Measurements from ENCODE around the gene CIAO2B.

Gene CIAO2B

GRCh38 chr16:66920924-66921680 lies 13.1 kb downstream of the CIAO2B start:
- Histone ChIP-seq H3K4me1 (ENCODE audit: control insufficient read depth, low read depth, low read length) (no peaks in the 10 kb centered on the region), H3K18ac (ENCODE audit: low read length) (no peak overlapping the region), H3K56ac (ENCODE audit: low read length) (no peak overlapping the region), H3K27me3 (ENCODE audit: insufficient read depth, low read length, poor library complexity) (peaks cover 11% of the 10 kb centered on the region), H2AK5ac (ENCODE audit: low read length) (no peak overlapping the region), H2BK15ac (replicated peaks; ENCODE audit: low read depth) (no peak overlapping the region), H4K5ac (ENCODE audit: low read length) (no peak overlapping the region), H3K79me1 (ENCODE audit: low read length) (no peaks in the 10 kb centered on the region), H3K9ac (ENCODE audit: low read length) (no peak overlapping the region), H3K27ac (ENCODE audit: low read depth, low read length) (no peak overlapping the region), H3K4me3 (ENCODE audit: low read length) (no peak overlapping the region), H3K4me2 (ENCODE audit: low read length) (no peak overlapping the region), H2BK120ac (ENCODE audit: low read depth, low read length) (no peak overlapping the region), H3K36me3 (ENCODE audit: control insufficient read depth, insufficient read depth, low read length) (no peaks in the 10 kb centered on the region), H3K79me2 (ENCODE audit: control insufficient read depth, insufficient read depth, low read length) (no peaks in the 10 kb centered on the region), H3K4ac (ENCODE audit: low read depth, low read length) (no peak overlapping the region), H4K8ac (ENCODE audit: low read depth, low read length) (no peak overlapping the region), H2BK5ac (ENCODE audit: low read length) (no peak overlapping the region), H3K23ac (ENCODE audit: low read length) (no peak overlapping the region)
- WGBS (ENCODE audit: extremely low coverage, insufficient coverage, low lambda C conversion rate): no CpG with 5 or more reads among the region's 9 CpGs
- DNase-seq: no peak

GRCh38 chr16:66920299-66920590 lies 14.0 kb downstream of the CIAO2B start:
- H3K4ac ChIP-seq (ENCODE audit: low read depth, low read length): no peak overlapping the region
- H2BK5ac ChIP-seq (ENCODE audit: low read length): no peak overlapping the region
- H3K79me2 ChIP-seq (ENCODE audit: control insufficient read depth, insufficient read depth, low read length): no peaks in the 10 kb centered on the region
- no peaks in the 10 kb centered on the region for H3K79me1 ChIP-seq (ENCODE audit: low read length)
- no peak overlapping the region for H2BK15ac ChIP-seq (replicated peaks; ENCODE audit: low read depth)
- H2AK5ac ChIP-seq (ENCODE audit: low read length): no peak overlapping the region
- H4K8ac ChIP-seq (ENCODE audit: low read depth, low read length): no peak overlapping the region
- no peak overlapping the region for H4K5ac ChIP-seq (ENCODE audit: low read length)
- H3K56ac ChIP-seq (ENCODE audit: low read length): no peak overlapping the region
- peaks cover 3% of the 10 kb centered on the region for H3K27me3 ChIP-seq (ENCODE audit: insufficient read depth, low read length, poor library complexity)
- DNase-seq: no peak
- WGBS (ENCODE audit: extremely low coverage, insufficient coverage, low lambda C conversion rate): no CpG with 5 or more reads among the region's 2 CpGs
- no peak overlapping the region for H3K4me2 ChIP-seq (ENCODE audit: low read length)
- no peak overlapping the region for H2BK120ac ChIP-seq (ENCODE audit: low read depth, low read length)
- no peaks in the 10 kb centered on the region for H3K4me1 ChIP-seq (ENCODE audit: control insufficient read depth, low read depth, low read length)
- H3K36me3 ChIP-seq (ENCODE audit: control insufficient read depth, insufficient read depth, low read length): no peaks in the 10 kb centered on the region
- H3K9ac ChIP-seq (ENCODE audit: low read length): no peak overlapping the region
- H3K18ac ChIP-seq (ENCODE audit: low read length): no peak overlapping the region
- no peak overlapping the region for H3K23ac ChIP-seq (ENCODE audit: low read length)
- no peak overlapping the region for H3K27ac ChIP-seq (ENCODE audit: low read depth, low read length)
- no peak overlapping the region for H3K4me3 ChIP-seq (ENCODE audit: low read length)

DNA sequence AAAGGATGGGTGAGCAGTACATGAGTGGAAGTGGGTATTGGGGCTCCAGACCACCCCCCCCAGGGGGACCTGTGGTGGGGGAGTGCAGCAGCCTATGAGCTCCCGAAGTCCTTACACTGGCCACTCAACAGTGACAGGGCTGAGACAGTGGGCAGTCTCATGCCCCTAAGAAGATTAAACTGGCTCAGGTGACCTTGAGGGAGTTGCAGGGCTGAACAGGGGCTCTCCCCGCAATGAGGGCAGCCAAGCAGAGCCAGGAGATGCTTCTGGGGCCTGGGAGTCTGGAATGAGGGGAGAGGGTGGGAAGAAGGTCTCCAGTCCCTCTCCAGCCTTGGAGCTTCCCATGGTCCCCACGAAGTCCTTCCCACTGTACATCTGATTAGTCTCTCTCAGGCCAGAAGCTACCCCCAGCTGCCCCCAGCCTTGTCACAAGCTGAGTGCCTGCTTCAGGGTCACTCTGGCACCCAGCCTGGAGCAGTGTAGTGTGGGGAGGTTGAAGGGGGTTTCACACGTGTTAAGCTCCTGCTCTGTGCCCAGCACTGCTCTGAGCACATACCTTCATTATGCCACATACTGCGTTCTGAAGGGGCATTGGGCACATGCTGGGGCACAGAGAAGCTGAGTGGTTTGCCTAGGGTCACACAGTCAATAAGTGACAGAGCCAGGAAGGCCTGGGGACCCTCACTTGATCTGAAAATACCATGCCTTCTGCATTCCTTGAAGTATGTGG lies 14.5 kb downstream of the CIAO2B start:
- H3K79me2 ChIP-seq (ENCODE audit: control insufficient read depth, insufficient read depth, low read length): no peaks in the 10 kb centered on the region
- no peak overlapping the region for H2BK5ac ChIP-seq (ENCODE audit: low read length)
- DNase-seq: no peak
- no peak overlapping the region for H3K4me3 ChIP-seq (ENCODE audit: low read length)
- H2BK120ac ChIP-seq (ENCODE audit: low read depth, low read length): no peak overlapping the region
- no peaks in the 10 kb centered on the region for H3K79me1 ChIP-seq (ENCODE audit: low read length)
- WGBS (ENCODE audit: extremely low coverage, insufficient coverage, low lambda C conversion rate): no CpG with 5 or more reads among the region's 5 CpGs
- H2BK15ac ChIP-seq (replicated peaks; ENCODE audit: low read depth): no peak overlapping the region
- no peak overlapping the region for H4K8ac ChIP-seq (ENCODE audit: low read depth, low read length)
- no peak overlapping the region for H3K4ac ChIP-seq (ENCODE audit: low read depth, low read length)
- H3K27me3 ChIP-seq (ENCODE audit: insufficient read depth, low read length, poor library complexity): no peaks in the 10 kb centered on the region
- no peaks in the 10 kb centered on the region for H3K4me1 ChIP-seq (ENCODE audit: control insufficient read depth, low read depth, low read length)
- H3K27ac ChIP-seq (ENCODE audit: low read depth, low read length): no peak overlapping the region
- no peak overlapping the region for H3K4me2 ChIP-seq (ENCODE audit: low read length)
- H3K56ac ChIP-seq (ENCODE audit: low read length): no peak overlapping the region
- H3K9ac ChIP-seq (ENCODE audit: low read length): no peak overlapping the region
- H2AK5ac ChIP-seq (ENCODE audit: low read length): no peak overlapping the region
- H4K5ac ChIP-seq (ENCODE audit: low read length): no peak overlapping the region
- no peak overlapping the region for H3K23ac ChIP-seq (ENCODE audit: low read length)
- no peaks in the 10 kb centered on the region for H3K36me3 ChIP-seq (ENCODE audit: control insufficient read depth, insufficient read depth, low read length)
- H3K18ac ChIP-seq (ENCODE audit: low read length): no peak overlapping the region

GRCh38 chr16:66918803-66919568 lies 15.2 kb downstream of the CIAO2B start, which contains the start of gene CDH16:
TSS of gene CDH16 (minus strand) at chr16:66918885. CDS start at chr16:66918065, 820 bp downstream.
- Histone ChIP-seq H3K4me3 (ENCODE audit: low read length) (no peak within 1 kb of the TSS), H3K4me1 (ENCODE audit: control insufficient read depth, low read depth, low read length) (no peaks in the 10 kb centered on the region)
- no peak for DNase-seq

DNA sequence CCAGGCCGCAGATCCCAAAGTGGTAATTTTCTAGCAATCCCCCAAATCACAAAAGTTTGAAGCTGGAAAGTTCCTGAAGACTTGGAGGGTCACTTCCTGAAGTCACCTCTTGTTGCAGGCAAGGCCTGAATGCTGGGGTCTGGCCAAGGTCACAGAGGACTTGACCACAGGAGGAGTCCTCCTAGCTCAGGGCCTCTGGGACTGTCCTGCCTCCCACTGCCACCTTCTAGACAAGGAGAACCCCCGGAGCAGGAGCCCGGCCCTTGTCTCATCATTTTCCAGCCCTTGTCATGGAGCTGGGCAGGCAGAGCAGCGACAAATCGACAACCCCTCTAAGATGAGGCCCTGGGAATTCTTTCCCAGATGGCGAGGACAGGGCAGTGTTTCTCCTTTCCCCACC lies 15.8 kb downstream of the CIAO2B start:
- H3K9ac ChIP-seq (ENCODE audit: low read length): no peak overlapping the region
- no peaks in the 10 kb centered on the region for H3K36me3 ChIP-seq (ENCODE audit: control insufficient read depth, insufficient read depth, low read length)
- no CpG with 5 or more reads among the region's 6 CpGs for WGBS (ENCODE audit: extremely low coverage, insufficient coverage, low lambda C conversion rate)
- H3K27ac ChIP-seq (ENCODE audit: low read depth, low read length): no peak overlapping the region
- no peaks in the 10 kb centered on the region for H3K79me2 ChIP-seq (ENCODE audit: control insufficient read depth, insufficient read depth, low read length)
- no peak overlapping the region for H3K4me2 ChIP-seq (ENCODE audit: low read length)
- H3K27me3 ChIP-seq (ENCODE audit: insufficient read depth, low read length, poor library complexity): no peaks in the 10 kb centered on the region
- no peaks in the 10 kb centered on the region for H3K4me1 ChIP-seq (ENCODE audit: control insufficient read depth, low read depth, low read length)
- no peak overlapping the region for H2BK5ac ChIP-seq (ENCODE audit: low read length)
- no peak overlapping the region for H3K4ac ChIP-seq (ENCODE audit: low read depth, low read length)
- H3K56ac ChIP-seq (ENCODE audit: low read length): no peak overlapping the region
- no peak for DNase-seq
- no peak overlapping the region for H3K23ac ChIP-seq (ENCODE audit: low read length)
- H2BK15ac ChIP-seq (replicated peaks; ENCODE audit: low read depth): no peak overlapping the region
- no peaks in the 10 kb centered on the region for H3K79me1 ChIP-seq (ENCODE audit: low read length)
- no peak overlapping the region for H3K4me3 ChIP-seq (ENCODE audit: low read length)
- no peak overlapping the region for H2BK120ac ChIP-seq (ENCODE audit: low read depth, low read length)
- H4K5ac ChIP-seq (ENCODE audit: low read length): no peak overlapping the region
- no peak overlapping the region for H2AK5ac ChIP-seq (ENCODE audit: low read length)
- no peak overlapping the region for H4K8ac ChIP-seq (ENCODE audit: low read depth, low read length)
- H3K18ac ChIP-seq (ENCODE audit: low read length): no peak overlapping the region

More at GRCh38 chr16:66918803-66919568, 15.2 kb downstream of the CIAO2B start, which contains the start of gene CDH16:
- H2AK5ac ChIP-seq (ENCODE audit: low read length): no peak within 1 kb of the TSS
- no peak within 1 kb of the TSS for H3K9ac ChIP-seq (ENCODE audit: low read length)
- H2BK15ac ChIP-seq (replicated peaks; ENCODE audit: low read depth): no peak within 1 kb of the TSS
- no peak within 1 kb of the TSS for H2BK120ac ChIP-seq (ENCODE audit: low read depth, low read length)
- no peaks in the 10 kb centered on the region for H3K79me2 ChIP-seq (ENCODE audit: control insufficient read depth, insufficient read depth, low read length)
- no peak within 1 kb of the TSS for H3K4me2 ChIP-seq (ENCODE audit: low read length)
- no peak within 1 kb of the TSS for H3K56ac ChIP-seq (ENCODE audit: low read length)
- no peaks in the 10 kb centered on the region for H3K79me1 ChIP-seq (ENCODE audit: low read length)
- no peak within 1 kb of the TSS for H2BK5ac ChIP-seq (ENCODE audit: low read length)
- H4K5ac ChIP-seq (ENCODE audit: low read length): no peak within 1 kb of the TSS
- H4K8ac ChIP-seq (ENCODE audit: low read depth, low read length): no peak within 1 kb of the TSS
- no CpG with 5 or more reads among the region's 7 CpGs for WGBS (ENCODE audit: extremely low coverage, insufficient coverage, low lambda C conversion rate)
- H3K27ac ChIP-seq (ENCODE audit: low read depth, low read length): no peak within 1 kb of the TSS
- no peaks in the 10 kb centered on the region for H3K27me3 ChIP-seq (ENCODE audit: insufficient read depth, low read length, poor library complexity)
- H3K18ac ChIP-seq (ENCODE audit: low read length): no peak within 1 kb of the TSS
- no peak within 1 kb of the TSS for H3K23ac ChIP-seq (ENCODE audit: low read length)
- no peak within 1 kb of the TSS for H3K4ac ChIP-seq (ENCODE audit: low read depth, low read length)
- H3K36me3 ChIP-seq (ENCODE audit: control insufficient read depth, insufficient read depth, low read length): no peaks in the 10 kb centered on the region

All from mesendoderm (in vitro differentiated cells).